ENCODE results near the gene SERGEF. TPM values are rescaled to one million over a fixed set of nuclear protein-coding genes. Genes with fewer than 3 reads are reported as not detected.

Gene SERGEF
- total and polyA plus RNA-seq, 4 donors = 20.2 to 85.0 (median 26.9) TPM

- H3K27ac ChIP-seq (ENCODE audit: low read depth in 1 of 2, low read length in 1 of 2) = no peak overlapping the region
- H3K9me3 ChIP-seq (ENCODE audit: control insufficient read depth in 4 of 4, insufficient read depth in 3 of 4, low read length in 3 of 4) = no peaks in the 10 kb centered on the region
- H3K9ac ChIP-seq (ENCODE audit: insufficient read depth in 1 of 2, low read length in 2 of 2) = no peak overlapping the region
- DNase-seq (no peak), ATAC-seq (ENCODE audit: insufficient read depth, low FRiP score) (no peak)
- H3K36me3 ChIP-seq (ENCODE audit: control insufficient read depth in 4 of 4, insufficient read depth in 4 of 4, low read length in 4 of 4) = peaks cover 0 to 2% (median 0%) of the 10 kb centered on the region in 4 donors
- TF ChIP-seq CTCF (IDR thresholded peaks at IDR 0.05; ENCODE audit: control extremely low read depth, extremely low read depth) = no peak
- H3K4me3 ChIP-seq = no peak overlapping the region
- H3K27me3 ChIP-seq (ENCODE audit: control insufficient read depth in 3 of 3, insufficient read depth in 3 of 3, low read length in 2 of 3) = no peaks in the 10 kb centered on the region
- no peaks in the 10 kb centered on the region for H3K4me1 ChIP-seq (ENCODE audit: control insufficient read depth in 5 of 5, insufficient read depth in 5 of 5, low read length in 5 of 5)
- WGBS, 2 donors = 74 to 83% methylated on average over 4 of the region's 4 CpGs
These were observed 157.1 kb downstream of the SERGEF start for GRCh38 chr11:17855531-17856290.

GRCh38 chr11:17853280-17853679 lies 159.6 kb downstream of the SERGEF start:
- Histone ChIP-seq H3K27me3 (ENCODE audit: control insufficient read depth in 3 of 3, insufficient read depth in 3 of 3, low read length in 2 of 3) (no peaks in the 10 kb centered on the region), H3K9me3 (ENCODE audit: control insufficient read depth in 4 of 4, insufficient read depth in 3 of 4, low read length in 3 of 4) (no peaks in the 10 kb centered on the region), H3K36me3 (ENCODE audit: control insufficient read depth in 4 of 4, insufficient read depth in 4 of 4, low read length in 4 of 4) (peaks cover 0 to 2% (median 0%) of the 10 kb centered on the region in 4 donors), H3K9ac (ENCODE audit: insufficient read depth in 1 of 2, low read length in 2 of 2) (no peak overlapping the region), H3K27ac (ENCODE audit: low read depth in 1 of 2, low read length in 1 of 2) (no peak overlapping the region), H3K4me1 (ENCODE audit: control insufficient read depth in 5 of 5, insufficient read depth in 5 of 5, low read length in 5 of 5) (no peaks in the 10 kb centered on the region), H3K4me3 (no peak overlapping the region)
- DNase-seq (no peak), ATAC-seq (ENCODE audit: insufficient read depth, low FRiP score) (no peak)
- no peak for TF ChIP-seq CTCF (IDR thresholded peaks at IDR 0.05; ENCODE audit: control extremely low read depth, extremely low read depth)
- 90 to 92% methylated on average over 4 of the region's 4 CpGs for WGBS, 2 donors

- H3K9me3 ChIP-seq (ENCODE audit: control insufficient read depth in 4 of 4, insufficient read depth in 3 of 4, low read length in 3 of 4) = no peaks in the 10 kb centered on the region
- H3K4me3 ChIP-seq = no peak overlapping the region
- no peak for ATAC-seq (ENCODE audit: insufficient read depth, low FRiP score)
- no peak for TF ChIP-seq CTCF (IDR thresholded peaks at IDR 0.05; ENCODE audit: control extremely low read depth, extremely low read depth)
- H3K27ac ChIP-seq (ENCODE audit: low read depth in 1 of 2, low read length in 1 of 2) = no peak overlapping the region
- no peak for DNase-seq
- H3K9ac ChIP-seq (ENCODE audit: insufficient read depth in 1 of 2, low read length in 2 of 2) = no peak overlapping the region
- 88 to 96% methylated on average over 1 of the region's 1 CpG for WGBS, 2 donors
- no peaks in the 10 kb centered on the region for H3K27me3 ChIP-seq (ENCODE audit: control insufficient read depth in 3 of 3, insufficient read depth in 3 of 3, low read length in 2 of 3)
- peaks cover 0 to 2% (median 0%) of the 10 kb centered on the region in 4 donors for H3K36me3 ChIP-seq (ENCODE audit: control insufficient read depth in 4 of 4, insufficient read depth in 4 of 4, low read length in 4 of 4)
- no peaks in the 10 kb centered on the region for H3K4me1 ChIP-seq (ENCODE audit: control insufficient read depth in 5 of 5, insufficient read depth in 5 of 5, low read length in 5 of 5)
These were observed 160.6 kb downstream of the SERGEF start for GRCh38 chr11:17852246-17852645.

Measured in lung (tissue), 12 donors.